GM19240 (cell line): Measurements from ENCODE around the gene NXNL2.

Experiments
- DNase-seq: peaks from one replicate; pipeline ENCODE4 v3.0.0; 2011; ENCODE audit warnings: low spot score; ENCODE audit not compliant: insufficient read length

The NXNL2 gene

GRCh38 chr9:88534456-88535225, at the start of gene NXNL2:
TSS of gene NXNL2 (plus strand) at chr9:88535178. CDS start at chr9:88535435, 257 bp downstream.
- DNase-seq: no peak

GRCh38 chr9:88488166-88488565, 46.8 kb upstream of the NXNL2 start:
- no peak for DNase-seq

GRCh38 chr9:88494983-88495721, 39.8 kb upstream of the NXNL2 start:
- DNase-seq: no peak

GRCh38 chr9:88497224-88497623, 37.8 kb upstream of the NXNL2 start:
- DNase-seq: no peak

GRCh38 chr9:88498880-88499279, 36.1 kb upstream of the NXNL2 start:
- DNase-seq: no peak

GRCh38 chr9:88501086-88501485, 33.9 kb upstream of the NXNL2 start:
- no peak for DNase-seq

GRCh38 chr9:88502552-88503034, 32.4 kb upstream of the NXNL2 start:
- DNase-seq: no peak

- DNase-seq: no peak
Observed at GRCh38 chr9:88503081-88503844, 31.7 kb upstream of the NXNL2 start.

- no peak for DNase-seq
Observed at GRCh38 chr9:88503845-88504764, 30.9 kb upstream of the NXNL2 start.

GRCh38 chr9:88508326-88508725, 26.7 kb upstream of the NXNL2 start:
- DNase-seq: no peak

GRCh38 chr9:88511906-88512305, 23.1 kb upstream of the NXNL2 start:
- no peak for DNase-seq

GRCh38 chr9:88514247-88514646, 20.7 kb upstream of the NXNL2 start:
- no peak for DNase-seq

- no peak for DNase-seq
Observed at GRCh38 chr9:88521308-88521707, 13.7 kb upstream of the NXNL2 start.

GRCh38 chr9:88522360-88522759, 12.6 kb upstream of the NXNL2 start:
- DNase-seq: no peak

- DNase-seq: no peak
Observed at GRCh38 chr9:88523056-88523455, 11.9 kb upstream of the NXNL2 start.

GRCh38 chr9:88524911-88525310, 10.1 kb upstream of the NXNL2 start:
- DNase-seq: no peak

GRCh38 chr9:88527618-88528017, 7.4 kb upstream of the NXNL2 start:
- no peak for DNase-seq

GRCh38 chr9:88528080-88528790, 6.7 kb upstream of the NXNL2 start:
- DNase-seq: no peak

- DNase-seq: no peak
Observed at GRCh38 chr9:88529496-88529895, 5.5 kb upstream of the NXNL2 start.

- no peak for DNase-seq
Observed at GRCh38 chr9:88530051-88530450, 4.9 kb upstream of the NXNL2 start.
